Prostate gland (tissue), 2 donors: ENCODE results near the gene COL23A1. TPM values are rescaled to one million over a fixed set of nuclear protein-coding genes. Genes with fewer than 3 reads are reported as not detected.

ENCODE experiments used
- DNase-seq: peaks from one replicate; pipeline ENCODE4 v3.0.0-alpha.2; 2019; ENCODE audit warnings: low spot score
- H3K27ac ChIP-seq, 2 donors: fragments of 200-600 bp; sonication (generic); 2 replicates each; pipeline ENCODE4 v1.5.1; 2017 to 2019
- H3K27me3 ChIP-seq: fragments of 200-600 bp; sonication (generic); replicated peaks from 2 replicates; pipeline ENCODE4 v1.5.1; 2019; ENCODE audit not compliant: insufficient read depth
- H3K36me3 ChIP-seq, 2 donors: fragments of 200-600 bp; sonication (generic); 1 replicate in 1 of 2; 2 replicates in 1 of 2; pipeline versions ENCODE4 v1.5.1 to v1.8.1; 2017 to 2019
- H3K4me1 ChIP-seq: fragments of 200-600 bp; sonication (generic); replicated peaks from 2 replicates; pipeline ENCODE4 v1.5.1; 2019
- H3K4me3 ChIP-seq, 2 donors: fragments of 200-600 bp; sonication (generic); 2 replicates each; pipeline ENCODE4 v1.5.1; 2017 to 2019
- H3K9me3 ChIP-seq: fragments of 200-600 bp; sonication (generic); 2 replicates; pipeline ENCODE4 v1.5.1; 2017
- CTCF ChIP-seq, 4 experiments: fragments of 200-600 bp in 2 of 4; fragments of 450-650 bp in 2 of 4; sonication (generic) in 2 of 4; IDR thresholded peaks; 1 replicate in 3 of 4; 2 replicates in 1 of 4; pipeline ENCODE4 v1.5.1; 2016 to 2019; ENCODE audit warnings: antibody characterized with exemption in 4 of 4, mild to moderate bottlenecking in 2 of 4, moderate library complexity in 2 of 4
- POLR2A ChIP-seq: fragments of 450-650 bp; IDR thresholded peaks from one replicate; pipeline ENCODE4 v1.6.1; 2016; ENCODE audit warnings: antibody characterized with exemption, mild to moderate bottlenecking
- POLR2AphosphoS5 ChIP-seq: sonication (generic); formaldehyde crosslinking; IDR thresholded peaks from one replicate; pipeline ENCODE4 v1.6.1; 2017; ENCODE audit warnings: antibody characterized with exemption
- WGBS: methylation state at CpG from one replicate; pipeline ENCODE4 v1.1.5; 2018; 5-methylcytosine and 5-hydroxymethylcytosine counted together
- intact Hi-C: fragments of 100-400 bp; cut with DNase I; formaldehyde crosslinking; loops from one replicate; pipeline ENCODE4 v1.14.2; 2022
- total RNA-seq, 2 donors: library from RNA; depleted of rRNA; stranded (reverse); fragments of >200 nt; gene quantifications; one replicate each; pipeline ENCODE4 v1.1.0, GENCODE V29; 2016

Gene COL23A1
- total RNA-seq, 2 donors from 2014 or later = 2.7 to 6.1 TPM

- TF ChIP-seq POLR2A (no peak), POLR2AphosphoS5 (no peak), CTCF (IDR thresholded peaks at IDR 0.05) (no peak)
- Histone ChIP-seq H3K27ac (peak overlapping the region in 1 of 2 donors; percentile 41), H3K9me3 (no peaks in the 10 kb centered on the region), H3K27me3 (no peaks in the 10 kb centered on the region), H3K4me3 (peak overlapping the region in 1 of 2 donors; percentile 38), H3K4me1 (peaks cover 18% of the 10 kb centered on the region), H3K36me3 (no peaks in the 10 kb centered on the region)
- 17% methylated on average over 9 of the region's 9 CpGs for WGBS
- no peak for DNase-seq
- intact Hi-C loops = no loop called here
Measured at GRCh38 chr5:178590924-178591423, 781 bp upstream of the COL23A1 start.

- Histone ChIP-seq H3K4me1 (peaks cover 18% of the 10 kb centered on the region), H3K27me3 (no peaks in the 10 kb centered on the region), H3K36me3 (no peaks in the 10 kb centered on the region), H3K27ac (peak overlapping the region in 1 of 2 donors; percentile 38), H3K9me3 (no peaks in the 10 kb centered on the region), H3K4me3 (peak overlapping the region; percentile 33 to 38)
- WGBS = 18% methylated on average over 85 of the region's 91 CpGs
- DNase-seq = no peak
- TF ChIP-seq POLR2A (no peak), CTCF (IDR thresholded peaks at IDR 0.05) (peak in 2 of 4 experiments; percentile 36 to 38)
- intact Hi-C loops = no loop called here
Measured at GRCh38 chr5:178589180-178590140, 733 bp downstream of the COL23A1 start.

- DNase-seq = no peak
- no peaks in the 10 kb centered on the region for H3K36me3 ChIP-seq
- peaks cover 18% of the 10 kb centered on the region for H3K4me1 ChIP-seq
- 73% methylated on average over 8 of the region's 8 CpGs for WGBS
- H3K9me3 ChIP-seq = no peaks in the 10 kb centered on the region
- no peaks in the 10 kb centered on the region for H3K27me3 ChIP-seq
- TF ChIP-seq POLR2A (no peak), CTCF (IDR thresholded peaks at IDR 0.05) (no peak), POLR2AphosphoS5 (no peak)
- intact Hi-C loops = no loop called here
- H3K27ac ChIP-seq = no peak overlapping the region
- H3K4me3 ChIP-seq = no peak overlapping the region
Measured at GRCh38 chr5:178588769-178589168, 1.4 kb downstream of the COL23A1 start.

GRCh38 chr5:178587763-178588611 is 2.2 kb downstream of the COL23A1 start:
- H3K4me1 ChIP-seq = peaks cover 18% of the 10 kb centered on the region
- no peak overlapping the region for H3K4me3 ChIP-seq
- no peaks in the 10 kb centered on the region for H3K27me3 ChIP-seq
- WGBS = 31% methylated on average over 13 of the region's 13 CpGs
- no peaks in the 10 kb centered on the region for H3K36me3 ChIP-seq
- no peak overlapping the region for H3K27ac ChIP-seq
- intact Hi-C loops = no loop called here
- TF ChIP-seq CTCF (IDR thresholded peaks at IDR 0.05) (no peak), POLR2AphosphoS5 (peak; percentile 59), POLR2A (no peak)
- peak; percentile 45 for DNase-seq
- H3K9me3 ChIP-seq = no peaks in the 10 kb centered on the region
